GM23338 (cell line): ENCODE data around the gene TAF11L2. TPM values are rescaled to one million over a fixed set of nuclear protein-coding genes. Genes with fewer than 3 reads are reported as not detected.

Experiments used
- ATAC-seq: fragments of 200-7000 bp; cut with Tn5 transposase; 3 replicates; pipeline ENCODE4 v1.9.1; 2020
- DNase-seq: peaks from one replicate; pipeline ENCODE4 v3.0.0-alpha.2; 2015; ENCODE audit warnings: low spot score
- H2AFZ ChIP-seq: fragments of 200-600 bp; sonication (generic); 2 replicates; pipeline ENCODE4 v1.8.0; 2016; ENCODE audit warnings: antibody characterized with exemption, mild to moderate bottlenecking, moderate library complexity
- H3F3A ChIP-seq: fragments of 200-600 bp; sonication (generic); replicated peaks from 2 replicates; pipeline ENCODE4 v1.8.0; 2017; ENCODE audit warnings: antibody characterized with exemption, mixed run types, low read depth
- H3K27ac ChIP-seq: fragments of 200-600 bp; sonication (generic); 2 replicates; pipeline ENCODE4 v1.6.1; 2016; ENCODE audit warnings: low read depth
- H3K27me3 ChIP-seq: fragments of 200-600 bp; sonication (generic); 2 replicates; pipeline ENCODE4 v1.8.0; 2016; ENCODE audit warnings: mild to moderate bottlenecking, mixed run types, moderate library complexity; ENCODE audit not compliant: insufficient read depth
- H3K36me3 ChIP-seq: fragments of 200-600 bp; sonication (generic); 2 replicates; pipeline ENCODE4 v1.8.0; 2016; ENCODE audit warnings: mild to moderate bottlenecking; ENCODE audit not compliant: insufficient read depth
- H3K4me1 ChIP-seq: fragments of 200-600 bp; sonication (generic); 2 replicates; pipeline ENCODE4 v1.8.0; 2016; ENCODE audit warnings: mild to moderate bottlenecking, moderate library complexity; ENCODE audit not compliant: insufficient read depth
- H3K4me2 ChIP-seq: fragments of 200-600 bp; sonication (generic); 2 replicates; pipeline ENCODE4 v1.7.1; 2017; ENCODE audit warnings: mixed run types
- H3K4me3 ChIP-seq: fragments of 200-600 bp; sonication (generic); 2 replicates; pipeline ENCODE4 v1.6.1; 2016; ENCODE audit warnings: mixed run types
- H3K79me2 ChIP-seq: fragments of 200-600 bp; sonication (generic); replicated peaks from 2 replicates; pipeline ENCODE4 v1.8.0; 2017; ENCODE audit warnings: mild to moderate bottlenecking; ENCODE audit not compliant: insufficient read depth
- H3K9me2 ChIP-seq: fragments of 200-600 bp; sonication (generic); 2 replicates; pipeline ENCODE4 v1.8.0; 2017; ENCODE audit not compliant: insufficient read depth
- H4K20me1 ChIP-seq: fragments of 200-600 bp; sonication (generic); replicated peaks from 2 replicates; pipeline ENCODE4 v1.8.0; 2017; ENCODE audit warnings: mild to moderate bottlenecking; ENCODE audit not compliant: insufficient read depth
- H3K27ac Mint-ChIP-seq: 2 replicates; pipeline ENCODE4 v1.8.0; 2020; ENCODE audit warnings: inconsistent platforms, mild to moderate bottlenecking, moderate library complexity, mixed read lengths
- H3K27me3 Mint-ChIP-seq: 3 replicates; pipeline ENCODE4 v1.8.0; 2022; ENCODE audit warnings: low read depth, mild to moderate bottlenecking, moderate library complexity, mixed read lengths, inconsistent platforms; ENCODE audit not compliant: insufficient read depth, poor library complexity
- H3K36me3 Mint-ChIP-seq: 3 replicates; pipeline ENCODE4 v1.8.0; 2021; ENCODE audit warnings: low read depth, mild to moderate bottlenecking, inconsistent platforms, moderate library complexity, mixed read lengths
- H3K4me1 Mint-ChIP-seq: 3 replicates; pipeline ENCODE4 v1.8.0; 2020; ENCODE audit warnings: mild to moderate bottlenecking, inconsistent platforms, mixed read lengths
- H3K4me3 Mint-ChIP-seq: 3 replicates; pipeline ENCODE4 v1.8.0; 2021; ENCODE audit warnings: moderate library complexity, mild to moderate bottlenecking, inconsistent platforms, mixed read lengths
- H3K9me3 Mint-ChIP-seq: 3 replicates; pipeline ENCODE4 v1.8.0; 2020; ENCODE audit warnings: moderate library complexity, mild to moderate bottlenecking, inconsistent platforms, mixed read lengths
- CREB1 ChIP-seq: fragments of 250-450 bp; sonication (Bioruptor Pico); IDR thresholded peaks from 2 replicates; pipeline ENCODE4 v1.5.0; 2020; ENCODE audit warnings: low read depth, mild to moderate bottlenecking, moderate library complexity
- EZH2 ChIP-seq: fragments of 200-600 bp; sonication (generic); IDR thresholded peaks from one replicate; pipeline ENCODE4 v1.8.0; 2017; ENCODE audit warnings: antibody characterized with exemption, mild to moderate bottlenecking, low read depth; ENCODE audit not compliant: unreplicated experiment
- EZH2phosphoT487 ChIP-seq: fragments of 200-600 bp; sonication (generic); IDR thresholded peaks from one replicate; pipeline ENCODE4 v1.8.1; 2018; ENCODE audit warnings: antibody characterized with exemption; ENCODE audit not compliant: unreplicated experiment
- NANOG ChIP-seq: IDR thresholded peaks from 2 replicates; pipeline ENCODE4 v1.6.1; 2016; ENCODE audit warnings: antibody characterized with exemption, borderline replicate concordance
- POLR2AphosphoS5 ChIP-seq: IDR thresholded peaks from 2 replicates; pipeline ENCODE4 v1.6.1; 2016; ENCODE audit warnings: antibody characterized with exemption, low read depth
- polyA plus RNA-seq: library from polyadenylated mRNA; unstranded; fragments of >200 nt; fragmentation: Nextera tagmentation; extraction: Ambion mirVana; gene quantifications from 2 replicates; pipeline ENCODE4 v1.2.1, GENCODE V29; 2016
- total RNA-seq: library from RNA; depleted of rRNA; stranded (reverse); fragments of >200 nt; shearing (Covaris generic); gene quantifications from 2 replicates; pipeline ENCODE4 v1.2.3, GENCODE V29; 2014
- TF ChIP-seq, protein P1 (sequence below): fragments of 250-450 bp; sonication (Bioruptor Pico); IDR thresholded peaks from 2 replicates; pipeline ENCODE4 v1.5.0; 2020; ENCODE audit warnings: mild to moderate bottlenecking, moderate library complexity
- TF ChIP-seq, protein P2 (sequence below): IDR thresholded peaks from 2 replicates; pipeline ENCODE4 v1.6.1; 2016; ENCODE audit warnings: antibody characterized with exemption

TAF11L2 gene
- total and polyA plus RNA-seq, 2 experiments from 2014 or later, result not detected

DNA sequence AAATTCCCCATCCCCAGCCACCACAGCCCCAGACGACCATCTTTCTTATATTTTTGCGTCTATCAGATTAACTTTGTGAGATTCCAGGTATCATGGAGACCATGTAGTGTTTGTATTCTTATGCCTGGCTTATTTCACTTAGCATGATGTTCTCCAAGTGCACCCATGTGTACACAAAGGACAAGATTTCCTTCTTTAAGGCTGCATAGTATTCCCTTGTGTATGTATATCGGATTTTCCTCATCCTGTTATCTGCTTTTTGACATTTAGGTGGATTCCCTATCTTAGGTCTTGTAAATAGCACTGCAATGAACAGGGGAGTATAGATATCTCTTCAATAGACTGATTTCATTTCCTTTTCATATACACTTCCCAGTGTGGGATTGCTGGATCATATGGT lies 5.3 kb upstream of the TAF11L2 start (continued):
- TF ChIP-seq, protein P1, sequence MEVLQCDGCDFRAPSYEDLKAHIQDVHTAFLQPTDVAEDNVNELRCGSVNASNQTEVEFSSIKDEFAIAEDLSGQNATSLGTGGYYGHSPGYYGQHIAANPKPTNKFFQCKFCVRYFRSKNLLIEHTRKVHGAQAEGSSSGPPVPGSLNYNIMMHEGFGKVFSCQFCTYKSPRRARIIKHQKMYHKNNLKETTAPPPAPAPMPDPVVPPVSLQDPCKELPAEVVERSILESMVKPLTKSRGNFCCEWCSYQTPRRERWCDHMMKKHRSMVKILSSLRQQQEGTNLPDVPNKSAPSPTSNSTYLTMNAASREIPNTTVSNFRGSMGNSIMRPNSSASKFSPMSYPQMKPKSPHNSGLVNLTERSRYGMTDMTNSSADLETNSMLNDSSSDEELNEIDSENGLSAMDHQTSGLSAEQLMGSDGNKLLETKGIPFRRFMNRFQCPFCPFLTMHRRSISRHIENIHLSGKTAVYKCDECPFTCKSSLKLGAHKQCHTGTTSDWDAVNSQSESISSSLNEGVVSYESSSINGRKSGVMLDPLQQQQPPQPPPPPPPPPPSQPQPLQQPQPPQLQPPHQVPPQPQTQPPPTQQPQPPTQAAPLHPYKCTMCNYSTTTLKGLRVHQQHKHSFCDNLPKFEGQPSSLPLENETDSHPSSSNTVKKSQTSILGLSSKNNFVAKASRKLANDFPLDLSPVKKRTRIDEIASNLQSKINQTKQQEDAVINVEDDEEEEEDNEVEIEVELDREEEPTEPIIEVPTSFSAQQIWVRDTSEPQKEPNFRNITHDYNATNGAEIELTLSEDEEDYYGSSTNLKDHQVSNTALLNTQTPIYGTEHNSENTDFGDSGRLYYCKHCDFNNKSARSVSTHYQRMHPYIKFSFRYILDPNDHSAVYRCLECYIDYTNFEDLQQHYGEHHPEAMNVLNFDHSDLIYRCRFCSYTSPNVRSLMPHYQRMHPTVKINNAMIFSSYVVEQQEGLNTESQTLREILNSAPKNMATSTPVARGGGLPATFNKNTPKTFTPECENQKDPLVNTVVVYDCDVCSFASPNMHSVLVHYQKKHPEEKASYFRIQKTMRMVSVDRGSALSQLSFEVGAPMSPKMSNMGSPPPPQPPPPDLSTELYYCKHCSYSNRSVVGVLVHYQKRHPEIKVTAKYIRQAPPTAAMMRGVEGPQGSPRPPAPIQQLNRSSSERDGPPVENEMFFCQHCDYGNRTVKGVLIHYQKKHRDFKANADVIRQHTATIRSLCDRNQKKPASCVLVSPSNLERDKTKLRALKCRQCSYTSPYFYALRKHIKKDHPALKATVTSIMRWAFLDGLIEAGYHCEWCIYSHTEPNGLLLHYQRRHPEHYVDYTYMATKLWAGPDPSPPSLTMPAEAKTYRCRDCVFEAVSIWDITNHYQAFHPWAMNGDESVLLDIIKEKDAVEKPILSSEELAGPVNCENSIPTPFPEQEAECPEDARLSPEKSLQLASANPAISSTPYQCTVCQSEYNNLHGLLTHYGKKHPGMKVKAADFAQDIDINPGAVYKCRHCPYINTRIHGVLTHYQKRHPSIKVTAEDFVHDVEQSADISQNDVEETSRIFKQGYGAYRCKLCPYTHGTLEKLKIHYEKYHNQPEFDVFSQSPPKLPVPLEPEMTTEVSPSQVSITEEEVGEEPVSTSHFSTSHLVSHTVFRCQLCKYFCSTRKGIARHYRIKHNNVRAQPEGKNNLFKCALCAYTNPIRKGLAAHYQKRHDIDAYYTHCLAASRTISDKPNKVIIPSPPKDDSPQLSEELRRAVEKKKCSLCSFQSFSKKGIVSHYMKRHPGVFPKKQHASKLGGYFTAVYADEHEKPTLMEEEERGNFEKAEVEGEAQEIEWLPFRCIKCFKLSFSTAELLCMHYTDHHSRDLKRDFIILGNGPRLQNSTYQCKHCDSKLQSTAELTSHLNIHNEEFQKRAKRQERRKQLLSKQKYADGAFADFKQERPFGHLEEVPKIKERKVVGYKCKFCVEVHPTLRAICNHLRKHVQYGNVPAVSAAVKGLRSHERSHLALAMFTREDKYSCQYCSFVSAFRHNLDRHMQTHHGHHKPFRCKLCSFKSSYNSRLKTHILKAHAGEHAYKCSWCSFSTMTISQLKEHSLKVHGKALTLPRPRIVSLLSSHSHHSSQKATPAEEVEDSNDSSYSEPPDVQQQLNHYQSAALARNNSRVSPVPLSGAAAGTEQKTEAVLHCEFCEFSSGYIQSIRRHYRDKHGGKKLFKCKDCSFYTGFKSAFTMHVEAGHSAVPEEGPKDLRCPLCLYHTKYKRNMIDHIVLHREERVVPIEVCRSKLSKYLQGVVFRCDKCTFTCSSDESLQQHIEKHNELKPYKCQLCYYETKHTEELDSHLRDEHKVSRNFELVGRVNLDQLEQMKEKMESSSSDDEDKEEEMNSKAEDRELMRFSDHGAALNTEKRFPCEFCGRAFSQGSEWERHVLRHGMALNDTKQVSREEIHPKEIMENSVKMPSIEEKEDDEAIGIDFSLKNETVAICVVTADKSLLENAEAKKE (CRISPR knock-in tag), result no peak
- TF ChIP-seq EZH2phosphoT487, result no peak
- TF ChIP-seq, protein P2, sequence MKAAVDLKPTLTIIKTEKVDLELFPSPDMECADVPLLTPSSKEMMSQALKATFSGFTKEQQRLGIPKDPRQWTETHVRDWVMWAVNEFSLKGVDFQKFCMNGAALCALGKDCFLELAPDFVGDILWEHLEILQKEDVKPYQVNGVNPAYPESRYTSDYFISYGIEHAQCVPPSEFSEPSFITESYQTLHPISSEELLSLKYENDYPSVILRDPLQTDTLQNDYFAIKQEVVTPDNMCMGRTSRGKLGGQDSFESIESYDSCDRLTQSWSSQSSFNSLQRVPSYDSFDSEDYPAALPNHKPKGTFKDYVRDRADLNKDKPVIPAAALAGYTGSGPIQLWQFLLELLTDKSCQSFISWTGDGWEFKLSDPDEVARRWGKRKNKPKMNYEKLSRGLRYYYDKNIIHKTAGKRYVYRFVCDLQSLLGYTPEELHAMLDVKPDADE, result no peak

DNA sequence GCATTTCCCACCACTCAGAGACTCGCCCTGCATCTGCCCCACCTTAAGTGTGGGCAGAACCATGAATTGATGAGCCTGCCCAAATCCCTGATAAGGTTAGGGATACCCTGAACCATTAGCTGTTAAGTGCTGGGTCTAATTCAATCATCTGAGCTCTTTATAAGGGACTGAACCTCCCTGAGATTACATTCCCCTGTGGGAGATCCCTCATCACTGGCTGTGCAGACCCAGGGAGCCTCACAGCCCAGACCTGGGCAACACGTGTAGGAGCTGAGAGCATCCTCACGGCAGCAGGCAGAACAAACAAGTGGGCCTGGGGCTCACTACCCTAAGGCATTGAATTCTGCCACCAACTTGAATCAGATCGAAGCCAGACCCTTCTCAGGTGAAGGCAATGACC lies 585 bp upstream of the TAF11L2 start:
- Mint-ChIP-seq H3K9me3 (peaks cover 4% of the 10 kb centered on the region; the same call in 1 of the 3 replicates), H3K36me3 (no peaks in the 10 kb centered on the region), H3K27ac (no peak overlapping the region)
- no peak for TF ChIP-seq POLR2AphosphoS5
- TF ChIP-seq, protein P1 (CRISPR knock-in tag), result no peak
- TF ChIP-seq CREB1 (CRISPR knock-in tag), result no peak
- TF ChIP-seq EZH2, result no peak
- TF ChIP-seq, protein P2, result no peak
- TF ChIP-seq NANOG, result no peak
- TF ChIP-seq EZH2phosphoT487, result no peak

More for the DNA sequence above, 585 bp upstream of the TAF11L2 start:
- Mint-ChIP-seq H3K4me1 (peaks cover 4% of the 10 kb centered on the region; the same call in 2 of the 3 replicates), H3K4me3 (no peak overlapping the region), H3K27me3 (no peaks in the 10 kb centered on the region)
- no peak overlapping the region for H3K4me2 ChIP-seq
- ATAC-seq, result no peak
- H3K9me2 ChIP-seq, result no peaks in the 10 kb centered on the region
- H3F3A ChIP-seq, result no peaks in the 10 kb centered on the region
- no peaks in the 10 kb centered on the region for H3K4me1 ChIP-seq
- H3K27ac ChIP-seq, result no peak overlapping the region
- H3K27me3 ChIP-seq, result no peaks in the 10 kb centered on the region
- H2AFZ ChIP-seq, result no peak overlapping the region; the same call in 1 of the 2 replicates
- H3K4me3 ChIP-seq, result no peak overlapping the region
- no peak for DNase-seq
- no peaks in the 10 kb centered on the region for H3K79me2 ChIP-seq
- no peaks in the 10 kb centered on the region for H3K36me3 ChIP-seq
- H4K20me1 ChIP-seq, result no peaks in the 10 kb centered on the region
